ENCODE data around the gene GSK3B. TPM values are rescaled to one million over a fixed set of nuclear protein-coding genes. Genes with fewer than 3 reads are reported as not detected.
A peak's percentile ranks its signal among the peaks of the same experiment; 100 is the strongest.

Gene GSK3B
- total and polyA plus RNA-seq, 4 donors = 11.0 to 64.9 (median 30.6) TPM

GRCh38 chr3:119829420-119829819 lies 264.8 kb downstream of the GSK3B start:
- H3K27me3 ChIP-seq (ENCODE audit: control insufficient read depth in 3 of 3, insufficient read depth in 3 of 3, low read length in 2 of 3) = no peaks in the 10 kb centered on the region
- no peak overlapping the region for H3K4me3 ChIP-seq
- peak overlapping the region in 1 of 2 donors; percentile 47 for H3K9ac ChIP-seq (ENCODE audit: insufficient read depth in 1 of 2, low read length in 2 of 2)
- H3K36me3 ChIP-seq (ENCODE audit: control insufficient read depth in 4 of 4, insufficient read depth in 4 of 4, low read length in 4 of 4) = peaks cover 0 to 11% (median 6%) of the 10 kb centered on the region in 4 donors
- TF ChIP-seq, protein P1, sequence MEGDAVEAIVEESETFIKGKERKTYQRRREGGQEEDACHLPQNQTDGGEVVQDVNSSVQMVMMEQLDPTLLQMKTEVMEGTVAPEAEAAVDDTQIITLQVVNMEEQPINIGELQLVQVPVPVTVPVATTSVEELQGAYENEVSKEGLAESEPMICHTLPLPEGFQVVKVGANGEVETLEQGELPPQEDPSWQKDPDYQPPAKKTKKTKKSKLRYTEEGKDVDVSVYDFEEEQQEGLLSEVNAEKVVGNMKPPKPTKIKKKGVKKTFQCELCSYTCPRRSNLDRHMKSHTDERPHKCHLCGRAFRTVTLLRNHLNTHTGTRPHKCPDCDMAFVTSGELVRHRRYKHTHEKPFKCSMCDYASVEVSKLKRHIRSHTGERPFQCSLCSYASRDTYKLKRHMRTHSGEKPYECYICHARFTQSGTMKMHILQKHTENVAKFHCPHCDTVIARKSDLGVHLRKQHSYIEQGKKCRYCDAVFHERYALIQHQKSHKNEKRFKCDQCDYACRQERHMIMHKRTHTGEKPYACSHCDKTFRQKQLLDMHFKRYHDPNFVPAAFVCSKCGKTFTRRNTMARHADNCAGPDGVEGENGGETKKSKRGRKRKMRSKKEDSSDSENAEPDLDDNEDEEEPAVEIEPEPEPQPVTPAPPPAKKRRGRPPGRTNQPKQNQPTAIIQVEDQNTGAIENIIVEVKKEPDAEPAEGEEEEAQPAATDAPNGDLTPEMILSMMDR (IDR thresholded peaks at IDR 0.05; ENCODE audit: control extremely low read depth, extremely low read depth) = no peak
- peaks cover 0 to 12% (median 10%) of the 10 kb centered on the region in 5 donors for H3K4me1 ChIP-seq (ENCODE audit: control insufficient read depth in 5 of 5, insufficient read depth in 5 of 5, low read length in 5 of 5)
- H3K27ac ChIP-seq (ENCODE audit: low read depth in 1 of 2, low read length in 1 of 2) = no peak overlapping the region
- no peaks in the 10 kb centered on the region for H3K9me3 ChIP-seq (ENCODE audit: control insufficient read depth in 4 of 4, insufficient read depth in 3 of 4, low read length in 3 of 4)
- WGBS, 2 donors = 86 to 88% methylated on average over 2 of the region's 2 CpGs
- peak in 2 of 3 donors; percentile 63 to 72 for DNase-seq
- ATAC-seq (ENCODE audit: insufficient read depth, low FRiP score) = no peak

- peak in 2 of 3 donors; percentile 46 to 58 for DNase-seq
Measured at GRCh38 chr3:119826711-119827608, 267.3 kb downstream of the GSK3B start.

DNA sequence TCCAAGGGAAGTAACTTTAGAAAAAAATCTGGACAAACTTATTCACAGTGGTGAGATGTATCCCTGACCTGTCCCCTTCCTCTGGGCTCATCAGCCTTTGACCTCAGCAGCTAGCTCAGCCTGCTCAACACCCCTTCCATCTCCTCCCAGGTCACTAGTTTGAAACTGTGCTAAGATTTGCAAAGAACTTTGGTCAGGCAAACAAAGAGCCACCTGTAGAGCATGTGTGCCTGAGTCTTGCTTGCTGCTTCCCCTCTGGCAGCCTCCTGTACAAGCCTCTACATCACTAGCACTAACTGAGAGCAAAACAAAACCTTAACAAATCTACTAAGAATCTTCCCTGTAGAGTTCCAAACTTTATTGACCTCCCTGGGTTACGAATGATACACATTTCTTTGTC lies 268.4 kb downstream of the GSK3B start:
- H3K36me3 ChIP-seq (ENCODE audit: control insufficient read depth in 4 of 4, insufficient read depth in 4 of 4, low read length in 4 of 4) = peaks cover 4 to 9% (median 7%) of the 10 kb centered on the region in 4 donors
- peaks cover 0 to 11% (median 3%) of the 10 kb centered on the region in 5 donors for H3K4me1 ChIP-seq (ENCODE audit: control insufficient read depth in 5 of 5, insufficient read depth in 5 of 5, low read length in 5 of 5)
- DNase-seq (no peak), ATAC-seq (ENCODE audit: insufficient read depth, low FRiP score) (no peak)
- no peak overlapping the region for H3K27ac ChIP-seq (ENCODE audit: low read depth in 1 of 2, low read length in 1 of 2)
- H3K9me3 ChIP-seq (ENCODE audit: control insufficient read depth in 4 of 4, insufficient read depth in 3 of 4, low read length in 3 of 4) = no peaks in the 10 kb centered on the region
- H3K27me3 ChIP-seq (ENCODE audit: control insufficient read depth in 3 of 3, insufficient read depth in 3 of 3, low read length in 2 of 3) = no peaks in the 10 kb centered on the region
- WGBS, 2 donors = 97 to 98% methylated on average over 1 of the region's 1 CpG
- H3K9ac ChIP-seq (ENCODE audit: insufficient read depth in 1 of 2, low read length in 2 of 2) = no peak overlapping the region
- TF ChIP-seq, protein P1 (IDR thresholded peaks at IDR 0.05; ENCODE audit: control extremely low read depth, extremely low read depth) = no peak
- no peak overlapping the region for H3K4me3 ChIP-seq

More at GRCh38 chr3:119826711-119827608, 267.3 kb downstream of the GSK3B start:
- no peak for ATAC-seq (ENCODE audit: insufficient read depth, low FRiP score)
- TF ChIP-seq, protein P1 (IDR thresholded peaks at IDR 0.05; ENCODE audit: control extremely low read depth, extremely low read depth) = no peak
- Histone ChIP-seq H3K4me1 (ENCODE audit: control insufficient read depth in 5 of 5, insufficient read depth in 5 of 5, low read length in 5 of 5) (peaks cover 0 to 11% (median 6%) of the 10 kb centered on the region in 5 donors), H3K36me3 (ENCODE audit: control insufficient read depth in 4 of 4, insufficient read depth in 4 of 4, low read length in 4 of 4) (peaks cover 4 to 9% (median 7%) of the 10 kb centered on the region in 4 donors), H3K9me3 (ENCODE audit: control insufficient read depth in 4 of 4, insufficient read depth in 3 of 4, low read length in 3 of 4) (no peaks in the 10 kb centered on the region), H3K4me3 (no peak overlapping the region), H3K9ac (ENCODE audit: insufficient read depth in 1 of 2, low read length in 2 of 2) (no peak overlapping the region), H3K27ac (ENCODE audit: low read depth in 1 of 2, low read length in 1 of 2) (no peak overlapping the region), H3K27me3 (ENCODE audit: control insufficient read depth in 3 of 3, insufficient read depth in 3 of 3, low read length in 2 of 3) (no peaks in the 10 kb centered on the region)
- WGBS, 2 donors = 88 to 91% methylated on average over 7 of the region's 7 CpGs
